Measurements from ENCODE around the gene SPATA24. TPM values are rescaled to one million over a fixed set of nuclear protein-coding genes. Genes with fewer than 3 reads are reported as not detected.

The SPATA24 gene
- total and polyA plus RNA-seq, 2 of the 13 experiments (the other 11 are each of a cell fraction or from before 2014, with no cell fraction given), result 6.0 to 11.1 TPM

DNA sequence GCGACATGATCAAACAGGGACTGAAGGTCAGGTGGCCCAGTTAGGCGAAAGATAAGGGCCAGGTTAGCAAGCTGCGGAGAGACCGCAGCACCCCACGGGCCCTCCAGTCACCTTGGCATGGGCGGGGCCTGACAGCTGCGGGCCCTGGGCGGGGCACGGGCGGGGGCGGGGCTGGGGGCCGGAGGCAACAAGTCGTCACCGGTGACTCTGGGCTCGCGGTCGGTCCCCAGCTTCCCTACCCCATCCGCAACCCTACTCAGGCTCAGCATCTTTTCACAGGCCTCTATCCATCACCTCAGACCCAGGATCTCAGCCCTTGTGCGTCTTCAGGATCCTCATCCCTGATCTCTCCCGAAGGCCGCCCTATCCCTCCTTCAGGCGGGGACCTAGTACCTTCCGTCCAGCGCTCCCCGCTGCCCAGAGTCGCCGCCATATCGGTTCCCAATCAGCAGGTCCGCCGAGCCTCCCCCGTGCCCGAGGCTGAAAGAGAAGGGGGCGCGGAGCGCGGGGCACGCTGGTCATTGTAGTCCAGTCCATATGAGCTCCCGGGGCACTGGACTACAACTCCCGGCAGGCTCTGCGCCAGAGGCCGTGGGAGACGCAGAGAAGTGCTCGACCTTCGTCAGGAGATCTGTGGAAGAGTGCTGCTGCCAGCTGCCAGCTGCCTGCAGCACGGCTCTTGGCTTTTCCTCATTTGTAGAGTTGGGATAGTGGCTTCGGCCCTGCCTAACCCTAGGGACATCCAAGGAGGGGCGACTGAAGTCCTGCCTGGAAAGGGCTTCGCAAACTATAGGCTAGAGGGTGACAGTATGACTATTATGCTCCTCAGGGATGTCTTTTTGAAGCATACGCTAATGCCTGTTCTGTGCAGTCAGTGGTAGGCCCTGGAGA lies 35.4 kb upstream of the SPATA24 start, which contains the start of gene DNAJC18 (continued):
- TF ChIP-seq, protein P1, sequence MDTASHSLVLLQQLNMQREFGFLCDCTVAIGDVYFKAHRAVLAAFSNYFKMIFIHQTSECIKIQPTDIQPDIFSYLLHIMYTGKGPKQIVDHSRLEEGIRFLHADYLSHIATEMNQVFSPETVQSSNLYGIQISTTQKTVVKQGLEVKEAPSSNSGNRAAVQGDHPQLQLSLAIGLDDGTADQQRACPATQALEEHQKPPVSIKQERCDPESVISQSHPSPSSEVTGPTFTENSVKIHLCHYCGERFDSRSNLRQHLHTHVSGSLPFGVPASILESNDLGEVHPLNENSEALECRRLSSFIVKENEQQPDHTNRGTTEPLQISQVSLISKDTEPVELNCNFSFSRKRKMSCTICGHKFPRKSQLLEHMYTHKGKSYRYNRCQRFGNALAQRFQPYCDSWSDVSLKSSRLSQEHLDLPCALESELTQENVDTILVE (CRISPR knock-in tag; IDR thresholded peaks at IDR 0.05), result no peak; the same call in 1 of the 2 replicates
- TF ChIP-seq ZNF703 (CRISPR knock-in tag; IDR thresholded peaks at IDR 0.05; ENCODE audit: borderline replicate concordance) (no peak), ZNF44 (CRISPR knock-in tag; IDR thresholded peaks at IDR 0.05) (no peak), ZNF572 (CRISPR knock-in tag; IDR thresholded peaks at IDR 0.05) (no peak), ZNF33A (CRISPR knock-in tag; IDR thresholded peaks at IDR 0.05; ENCODE audit: borderline replicate concordance) (no peak; the same call in 1 of the 2 replicates), NCOA5 (CRISPR knock-in tag; IDR thresholded peaks at IDR 0.05) (no peak), ELF1 (CRISPR knock-in tag; IDR thresholded peaks at IDR 0.05) (peak; percentile 51; the same call in 1 of the 2 replicates), HOXD1 (CRISPR knock-in tag; IDR thresholded peaks at IDR 0.05) (peak; percentile 12; the same call in 1 of the 2 replicates), RXRB (CRISPR knock-in tag; IDR thresholded peaks at IDR 0.05; ENCODE audit: borderline replicate concordance) (no peak), SOX6 (IDR thresholded peaks at IDR 0.05) (no peak), SOX6 (CRISPR knock-in tag; IDR thresholded peaks at IDR 0.05) (peak; percentile 59; the same call in 1 of the 2 replicates), SSRP1 (CRISPR knock-in tag; IDR thresholded peaks at IDR 0.05) (no peak), SKI (IDR thresholded peaks at IDR 0.05; ENCODE audit: partially characterized antibody) (no peak), SRY (CRISPR knock-in tag; IDR thresholded peaks at IDR 0.05) (peak; percentile 36; the same call in 1 of the 2 replicates), SETDB1 (CRISPR knock-in tag; IDR thresholded peaks at IDR 0.05; ENCODE audit: borderline replicate concordance) (no peak), BCL6 (CRISPR knock-in tag; IDR thresholded peaks at IDR 0.05) (no peak; the same call in 1 of the 2 replicates), BORCS8-MEF2B (CRISPR knock-in tag; IDR thresholded peaks at IDR 0.05) (no peak; the same call in none of the 2 replicates), SAP130 (CRISPR knock-in tag; IDR thresholded peaks at IDR 0.05; ENCODE audit: low read depth) (peak; percentile 81), SCMH1 (CRISPR knock-in tag; IDR thresholded peaks at IDR 0.05; ENCODE audit: borderline replicate concordance) (no peak), YEATS2 (CRISPR knock-in tag; IDR thresholded peaks at IDR 0.05; ENCODE audit: borderline replicate concordance) (peak; percentile 59; the same call in 1 of the 2 replicates), SYNCRIP (IDR thresholded peaks at IDR 0.05; ENCODE audit: insufficient read depth, low read depth, low read length) (no peak), SIN3B (IDR thresholded peaks at IDR 0.05; ENCODE audit: low read length) (no peak), ZFP36L2 (CRISPR knock-in tag; IDR thresholded peaks at IDR 0.05) (no peak; the same call in 1 of the 2 replicates)
- TF ChIP-seq, protein P2, sequence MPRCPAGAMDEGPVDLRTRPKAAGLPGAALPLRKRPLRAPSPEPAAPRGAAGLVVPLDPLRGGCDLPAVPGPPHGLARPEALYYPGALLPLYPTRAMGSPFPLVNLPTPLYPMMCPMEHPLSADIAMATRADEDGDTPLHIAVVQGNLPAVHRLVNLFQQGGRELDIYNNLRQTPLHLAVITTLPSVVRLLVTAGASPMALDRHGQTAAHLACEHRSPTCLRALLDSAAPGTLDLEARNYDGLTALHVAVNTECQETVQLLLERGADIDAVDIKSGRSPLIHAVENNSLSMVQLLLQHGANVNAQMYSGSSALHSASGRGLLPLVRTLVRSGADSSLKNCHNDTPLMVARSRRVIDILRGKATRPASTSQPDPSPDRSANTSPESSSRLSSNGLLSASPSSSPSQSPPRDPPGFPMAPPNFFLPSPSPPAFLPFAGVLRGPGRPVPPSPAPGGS (CRISPR knock-in tag; IDR thresholded peaks at IDR 0.05), result peak; percentile 92
- TF ChIP-seq, protein P3, sequence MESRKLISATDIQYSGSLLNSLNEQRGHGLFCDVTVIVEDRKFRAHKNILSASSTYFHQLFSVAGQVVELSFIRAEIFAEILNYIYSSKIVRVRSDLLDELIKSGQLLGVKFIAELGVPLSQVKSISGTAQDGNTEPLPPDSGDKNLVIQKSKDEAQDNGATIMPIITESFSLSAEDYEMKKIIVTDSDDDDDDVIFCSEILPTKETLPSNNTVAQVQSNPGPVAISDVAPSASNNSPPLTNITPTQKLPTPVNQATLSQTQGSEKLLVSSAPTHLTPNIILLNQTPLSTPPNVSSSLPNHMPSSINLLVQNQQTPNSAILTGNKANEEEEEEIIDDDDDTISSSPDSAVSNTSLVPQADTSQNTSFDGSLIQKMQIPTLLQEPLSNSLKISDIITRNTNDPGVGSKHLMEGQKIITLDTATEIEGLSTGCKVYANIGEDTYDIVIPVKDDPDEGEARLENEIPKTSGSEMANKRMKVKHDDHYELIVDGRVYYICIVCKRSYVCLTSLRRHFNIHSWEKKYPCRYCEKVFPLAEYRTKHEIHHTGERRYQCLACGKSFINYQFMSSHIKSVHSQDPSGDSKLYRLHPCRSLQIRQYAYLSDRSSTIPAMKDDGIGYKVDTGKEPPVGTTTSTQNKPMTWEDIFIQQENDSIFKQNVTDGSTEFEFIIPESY (CRISPR knock-in tag; IDR thresholded peaks at IDR 0.05), result 0 out of 2 replicates have a peak, but pooled peaks have one; percentile 29
- TF ChIP-seq, protein P4, sequence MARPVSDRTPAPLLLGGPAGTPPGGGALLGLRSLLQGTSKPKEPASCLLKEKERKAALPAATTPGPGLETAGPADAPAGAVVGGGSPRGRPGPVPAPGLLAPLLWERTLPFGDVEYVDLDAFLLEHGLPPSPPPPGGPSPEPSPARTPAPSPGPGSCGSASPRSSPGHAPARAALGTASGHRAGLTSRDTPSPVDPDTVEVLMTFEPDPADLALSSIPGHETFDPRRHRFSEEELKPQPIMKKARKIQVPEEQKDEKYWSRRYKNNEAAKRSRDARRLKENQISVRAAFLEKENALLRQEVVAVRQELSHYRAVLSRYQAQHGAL (CRISPR knock-in tag; IDR thresholded peaks at IDR 0.05; ENCODE audit: not compliant biosample characterization), result no peak

Data from HepG2 (cell line).